ENCODE data around the gene WDR17.

Gene WDR17

DNA sequence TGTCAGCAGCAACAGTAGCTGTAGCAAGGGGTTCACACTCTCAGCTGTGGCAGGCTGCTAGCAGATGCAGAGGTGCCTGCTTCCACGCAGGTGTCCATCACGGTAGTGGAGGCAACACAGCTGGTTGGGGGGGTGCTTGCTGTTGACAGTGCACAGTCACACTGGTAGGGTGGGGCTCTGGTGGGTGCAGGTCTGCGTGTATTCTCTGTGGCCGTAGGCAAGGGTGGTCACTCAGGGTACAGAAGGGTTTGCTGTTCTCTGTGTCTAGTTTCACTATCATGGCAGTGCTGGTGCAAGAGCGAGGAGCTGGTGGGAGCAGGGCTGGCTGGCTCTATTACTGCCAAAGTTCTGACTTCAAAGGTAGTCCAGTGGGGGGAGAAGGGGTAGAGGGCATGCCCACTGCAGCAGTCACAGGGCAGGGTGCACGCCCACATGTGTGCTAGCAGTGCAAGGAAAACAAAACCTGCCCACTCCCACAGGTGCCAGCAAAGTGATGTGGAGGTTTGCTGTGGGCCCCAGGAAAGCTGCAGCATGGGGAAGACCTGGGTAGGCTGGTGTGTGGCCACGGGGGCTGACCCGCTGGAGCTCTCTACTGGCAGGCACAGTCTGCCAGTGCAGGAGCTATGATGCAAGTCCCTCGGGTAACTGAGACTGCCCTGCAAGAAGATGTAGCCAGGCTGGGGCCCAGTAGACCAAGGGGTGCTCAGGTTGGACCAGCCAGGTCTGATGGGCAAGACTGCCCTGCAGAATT, 21.6 kb upstream of the WDR17 start:
- H3K9ac ChIP-seq (ENCODE audit: low read depth, low read length) = no peak overlapping the region
- no peak overlapping the region for H3K4me3 ChIP-seq (ENCODE audit: low read length)
- H3K36me3 ChIP-seq (ENCODE audit: insufficient read depth, low read length) = no peaks in the 10 kb centered on the region

GRCh38 chr4:176044589-176044951, 21.1 kb upstream of the WDR17 start:
- no peak overlapping the region for H3K4me2 ChIP-seq (ENCODE audit: low read length)
- H3K4me1 ChIP-seq (ENCODE audit: control insufficient read depth, insufficient read depth, low read length) = no peaks in the 10 kb centered on the region
- no peak overlapping the region for H3K4me3 ChIP-seq (ENCODE audit: low read length)
- H3K9ac ChIP-seq (ENCODE audit: low read depth, low read length) = no peak overlapping the region
- no peaks in the 10 kb centered on the region for H3K36me3 ChIP-seq (ENCODE audit: insufficient read depth, low read length)
- H3K9me3 ChIP-seq (replicated peaks; ENCODE audit: low read length) = no peaks in the 10 kb centered on the region
- peaks cover 22% of the 10 kb centered on the region for H3K27me3 ChIP-seq (ENCODE audit: control insufficient read depth, insufficient read depth, low read length)

More for the DNA sequence above, 21.6 kb upstream of the WDR17 start:
- peaks cover 20% of the 10 kb centered on the region for H3K27me3 ChIP-seq (ENCODE audit: control insufficient read depth, insufficient read depth, low read length)
- H3K9me3 ChIP-seq (replicated peaks; ENCODE audit: low read length) = no peaks in the 10 kb centered on the region
- no peaks in the 10 kb centered on the region for H3K4me1 ChIP-seq (ENCODE audit: control insufficient read depth, insufficient read depth, low read length)
- H3K4me2 ChIP-seq (ENCODE audit: low read length) = no peak overlapping the region

- Histone ChIP-seq H3K27me3 (ENCODE audit: control insufficient read depth, insufficient read depth, low read length) (peaks cover 22% of the 10 kb centered on the region), H3K4me3 (ENCODE audit: low read length) (no peak overlapping the region), H3K9ac (ENCODE audit: low read depth, low read length) (no peak overlapping the region), H3K4me2 (ENCODE audit: low read length) (no peak overlapping the region), H3K9me3 (replicated peaks; ENCODE audit: low read length) (no peaks in the 10 kb centered on the region), H3K4me1 (ENCODE audit: control insufficient read depth, insufficient read depth, low read length) (no peaks in the 10 kb centered on the region), H3K36me3 (ENCODE audit: insufficient read depth, low read length) (no peaks in the 10 kb centered on the region)
Measured at GRCh38 chr4:176048631-176049030, 17.0 kb upstream of the WDR17 start.

- Histone ChIP-seq H3K4me3 (ENCODE audit: low read length) (no peak overlapping the region), H3K4me1 (ENCODE audit: control insufficient read depth, insufficient read depth, low read length) (no peaks in the 10 kb centered on the region)
Measured at GRCh38 chr4:176052744-176053143, 12.9 kb upstream of the WDR17 start.

GRCh38 chr4:176053785-176054184, 11.9 kb upstream of the WDR17 start:
- H3K27me3 ChIP-seq (ENCODE audit: control insufficient read depth, insufficient read depth, low read length) = peaks cover 7% of the 10 kb centered on the region
- no peak overlapping the region for H3K9ac ChIP-seq (ENCODE audit: low read depth, low read length)
- no peaks in the 10 kb centered on the region for H3K36me3 ChIP-seq (ENCODE audit: insufficient read depth, low read length)
- no peaks in the 10 kb centered on the region for H3K4me1 ChIP-seq (ENCODE audit: control insufficient read depth, insufficient read depth, low read length)
- no peak overlapping the region for H3K4me2 ChIP-seq (ENCODE audit: low read length)
- no peaks in the 10 kb centered on the region for H3K9me3 ChIP-seq (replicated peaks; ENCODE audit: low read length)
- no peak overlapping the region for H3K4me3 ChIP-seq (ENCODE audit: low read length)

More at GRCh38 chr4:176052744-176053143, 12.9 kb upstream of the WDR17 start:
- H3K27me3 ChIP-seq (ENCODE audit: control insufficient read depth, insufficient read depth, low read length) = peaks cover 12% of the 10 kb centered on the region
- H3K36me3 ChIP-seq (ENCODE audit: insufficient read depth, low read length) = no peaks in the 10 kb centered on the region
- no peak overlapping the region for H3K4me2 ChIP-seq (ENCODE audit: low read length)
- H3K9ac ChIP-seq (ENCODE audit: low read depth, low read length) = no peak overlapping the region
- H3K9me3 ChIP-seq (replicated peaks; ENCODE audit: low read length) = no peaks in the 10 kb centered on the region

DNA sequence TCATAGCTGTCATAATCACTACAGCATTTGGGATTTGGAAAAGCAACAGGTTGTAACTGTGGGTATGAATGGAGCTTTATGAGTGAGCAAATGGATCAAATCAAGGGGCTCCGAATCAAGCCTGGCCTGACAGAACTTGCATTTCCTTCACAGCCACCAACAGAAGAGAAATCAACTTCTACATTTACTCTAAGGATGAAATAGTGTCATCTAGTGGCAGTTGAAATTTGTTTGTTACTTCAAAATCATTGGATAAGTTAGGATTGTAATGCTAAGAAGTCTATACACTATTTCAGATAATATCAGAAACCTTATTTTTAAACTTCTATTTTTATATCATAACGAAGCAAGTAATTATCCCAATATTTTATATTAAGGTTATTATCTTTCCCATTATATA, 10.7 kb upstream of the WDR17 start:
- H3K4me2 ChIP-seq (ENCODE audit: low read length) = no peak overlapping the region
- H3K36me3 ChIP-seq (ENCODE audit: insufficient read depth, low read length) = no peaks in the 10 kb centered on the region
- H3K9ac ChIP-seq (ENCODE audit: low read depth, low read length) = no peak overlapping the region
- peaks cover 3% of the 10 kb centered on the region for H3K27me3 ChIP-seq (ENCODE audit: control insufficient read depth, insufficient read depth, low read length)
- H3K4me1 ChIP-seq (ENCODE audit: control insufficient read depth, insufficient read depth, low read length) = no peaks in the 10 kb centered on the region
- no peaks in the 10 kb centered on the region for H3K9me3 ChIP-seq (replicated peaks; ENCODE audit: low read length)
- no peak overlapping the region for H3K4me3 ChIP-seq (ENCODE audit: low read length)

DNA sequence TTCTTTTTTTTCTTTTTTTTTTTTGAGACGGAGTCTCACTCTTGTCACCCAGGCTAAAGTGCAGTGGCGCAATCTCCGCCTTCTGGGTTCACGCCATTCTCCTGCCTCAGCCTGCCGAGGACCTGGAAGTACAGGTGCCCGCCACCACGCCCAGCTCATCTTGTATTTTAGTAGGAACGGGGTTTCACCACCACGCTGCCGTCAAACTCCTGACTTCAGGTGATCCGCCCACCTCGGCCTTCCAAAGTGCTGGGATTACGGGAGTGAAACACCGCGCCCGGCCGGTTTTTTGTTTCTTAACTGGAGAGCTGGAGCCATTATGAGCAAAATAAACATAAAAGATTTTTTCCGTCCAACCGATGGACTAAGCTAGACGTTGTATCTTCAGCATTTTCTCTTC, 1.9 kb upstream of the WDR17 start:
- H3K36me3 ChIP-seq (ENCODE audit: insufficient read depth, low read length) = no peaks in the 10 kb centered on the region
- peaks cover 12% of the 10 kb centered on the region for H3K27me3 ChIP-seq (ENCODE audit: control insufficient read depth, insufficient read depth, low read length)
- no peak overlapping the region for H3K9ac ChIP-seq (ENCODE audit: low read depth, low read length)
- no peak overlapping the region for H3K4me3 ChIP-seq (ENCODE audit: low read length)
- peaks cover 4% of the 10 kb centered on the region for H3K4me1 ChIP-seq (ENCODE audit: control insufficient read depth, insufficient read depth, low read length)
- H3K4me2 ChIP-seq (ENCODE audit: low read length) = no peak overlapping the region
- no peaks in the 10 kb centered on the region for H3K9me3 ChIP-seq (replicated peaks; ENCODE audit: low read length)

DNA sequence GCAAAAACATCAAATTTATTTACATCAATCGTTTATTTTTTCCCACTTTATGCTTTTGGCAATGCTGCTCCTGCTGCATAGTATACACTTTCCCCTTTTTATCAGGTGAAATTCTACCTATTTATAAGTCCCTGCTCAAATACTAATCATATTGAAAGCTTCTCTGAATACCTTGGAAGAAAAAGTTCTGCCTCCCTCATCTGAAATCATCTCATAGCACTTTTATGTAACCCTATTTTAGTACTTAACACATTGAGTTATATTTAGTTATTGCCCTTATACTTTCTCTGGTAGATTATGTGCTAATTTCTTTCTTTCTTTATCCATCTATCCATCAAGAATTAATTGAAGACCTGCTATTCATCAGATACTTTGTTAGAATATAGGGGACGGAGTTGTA, 1.1 kb upstream of the WDR17 start:
- H3K27me3 ChIP-seq (ENCODE audit: control insufficient read depth, insufficient read depth, low read length) = peaks cover 12% of the 10 kb centered on the region
- no peak overlapping the region for H3K4me2 ChIP-seq (ENCODE audit: low read length)
- no peak overlapping the region for H3K4me3 ChIP-seq (ENCODE audit: low read length)
- no peaks in the 10 kb centered on the region for H3K9me3 ChIP-seq (replicated peaks; ENCODE audit: low read length)
- peaks cover 4% of the 10 kb centered on the region for H3K4me1 ChIP-seq (ENCODE audit: control insufficient read depth, insufficient read depth, low read length)
- H3K9ac ChIP-seq (ENCODE audit: low read depth, low read length) = no peak overlapping the region
- no peaks in the 10 kb centered on the region for H3K36me3 ChIP-seq (ENCODE audit: insufficient read depth, low read length)

- H3K27me3 ChIP-seq (ENCODE audit: control insufficient read depth, insufficient read depth, low read length) = peaks cover 12% of the 10 kb centered on the region
Measured at GRCh38 chr4:176066757-176067156, 1.1 kb downstream of the WDR17 start.

GRCh38 chr4:176077561-176077960, 11.9 kb downstream of the WDR17 start:
- no peak overlapping the region for H3K4me2 ChIP-seq (ENCODE audit: low read length)
- no peak overlapping the region for H3K4me3 ChIP-seq (ENCODE audit: low read length)
- H3K9me3 ChIP-seq (replicated peaks; ENCODE audit: low read length) = no peaks in the 10 kb centered on the region
- H3K9ac ChIP-seq (ENCODE audit: low read depth, low read length) = no peak overlapping the region
- H3K27me3 ChIP-seq (ENCODE audit: control insufficient read depth, insufficient read depth, low read length) = no peaks in the 10 kb centered on the region
- H3K4me1 ChIP-seq (ENCODE audit: control insufficient read depth, insufficient read depth, low read length) = no peaks in the 10 kb centered on the region
- no peaks in the 10 kb centered on the region for H3K36me3 ChIP-seq (ENCODE audit: insufficient read depth, low read length)

More at GRCh38 chr4:176066757-176067156, 1.1 kb downstream of the WDR17 start:
- Histone ChIP-seq H3K36me3 (ENCODE audit: insufficient read depth, low read length) (no peaks in the 10 kb centered on the region), H3K4me2 (ENCODE audit: low read length) (no peak overlapping the region), H3K9ac (ENCODE audit: low read depth, low read length) (no peak overlapping the region), H3K4me3 (ENCODE audit: low read length) (no peak overlapping the region), H3K9me3 (replicated peaks; ENCODE audit: low read length) (no peaks in the 10 kb centered on the region), H3K4me1 (ENCODE audit: control insufficient read depth, insufficient read depth, low read length) (peaks cover 4% of the 10 kb centered on the region)

DNA sequence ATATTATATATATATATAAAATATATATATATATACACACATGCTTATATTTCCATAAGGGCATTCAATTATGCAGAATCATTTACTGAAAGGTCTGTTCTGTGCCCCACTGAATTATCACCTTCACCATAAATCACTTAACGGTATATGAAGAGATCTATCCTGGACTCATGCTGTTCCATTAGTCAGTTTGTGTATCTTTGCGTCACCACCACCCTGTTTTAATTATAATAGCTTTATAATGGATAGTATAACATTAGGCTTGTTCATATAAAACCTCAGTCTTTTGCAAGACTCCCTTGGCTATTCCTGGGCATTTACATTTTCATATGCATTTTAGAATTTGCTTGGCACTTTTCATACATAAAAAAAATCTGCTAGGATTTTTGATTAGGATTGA, 19.1 kb downstream of the WDR17 start:
- Histone ChIP-seq H3K9ac (ENCODE audit: low read depth, low read length) (no peak overlapping the region), H3K4me1 (ENCODE audit: control insufficient read depth, insufficient read depth, low read length) (no peaks in the 10 kb centered on the region), H3K4me2 (ENCODE audit: low read length) (no peak overlapping the region)

GRCh38 chr4:176090115-176090514, 24.5 kb downstream of the WDR17 start:
- H3K9ac ChIP-seq (ENCODE audit: low read depth, low read length) = no peak overlapping the region
- H3K27me3 ChIP-seq (ENCODE audit: control insufficient read depth, insufficient read depth, low read length) = no peaks in the 10 kb centered on the region
- no peaks in the 10 kb centered on the region for H3K9me3 ChIP-seq (replicated peaks; ENCODE audit: low read length)
- H3K4me3 ChIP-seq (ENCODE audit: low read length) = no peak overlapping the region
- H3K4me2 ChIP-seq (ENCODE audit: low read length) = no peak overlapping the region
- no peaks in the 10 kb centered on the region for H3K36me3 ChIP-seq (ENCODE audit: insufficient read depth, low read length)
- no peaks in the 10 kb centered on the region for H3K4me1 ChIP-seq (ENCODE audit: control insufficient read depth, insufficient read depth, low read length)

More for the DNA sequence above, 19.1 kb downstream of the WDR17 start:
- H3K27me3 ChIP-seq (ENCODE audit: control insufficient read depth, insufficient read depth, low read length) = no peaks in the 10 kb centered on the region
- H3K9me3 ChIP-seq (replicated peaks; ENCODE audit: low read length) = no peaks in the 10 kb centered on the region
- H3K36me3 ChIP-seq (ENCODE audit: insufficient read depth, low read length) = no peaks in the 10 kb centered on the region
- no peak overlapping the region for H3K4me3 ChIP-seq (ENCODE audit: low read length)

Data from skeletal muscle satellite cell (primary cell).